Fibroblast of lung (primary cell): ENCODE results near the gene DNM1L. TPM values are rescaled to one million over a fixed set of nuclear protein-coding genes. Genes with fewer than 3 reads are reported as not detected.

Source experiments
- DNase-seq, 2 donors: peaks; one replicate each; pipeline versions ENCODE4 v3.0.0 to v3.0.0-alpha.2; 2010; ENCODE audit warnings: low read depth in 2 of 2
- H2AFZ ChIP-seq: 2 replicates; pipeline ENCODE4 v1.5.1; 2012; ENCODE audit warnings: low read length, control low read depth, inconsistent platforms
- H3K27ac ChIP-seq: 2 replicates; pipeline ENCODE4 v1.5.1; 2011; ENCODE audit warnings: low read length, control low read depth; ENCODE audit not compliant: insufficient read depth
- H3K27me3 ChIP-seq: 2 replicates; pipeline ENCODE4 v1.5.1; 2011; ENCODE audit warnings: mild to moderate bottlenecking, low read length; ENCODE audit not compliant: control insufficient read depth, insufficient read depth
- H3K36me3 ChIP-seq: 2 replicates; pipeline ENCODE4 v1.5.1; 2011; ENCODE audit warnings: low read length; ENCODE audit not compliant: control insufficient read depth, insufficient read depth
- H3K4me1 ChIP-seq: 2 replicates; pipeline ENCODE4 v1.5.1; 2011; ENCODE audit warnings: low read length; ENCODE audit not compliant: control insufficient read depth, insufficient read depth; ENCODE audit errors: extremely low read depth
- H3K4me2 ChIP-seq: 2 replicates; pipeline ENCODE4 v1.5.1; 2011; ENCODE audit warnings: low read length, control low read depth; ENCODE audit not compliant: insufficient read depth; ENCODE audit errors: extremely low read depth
- H3K4me3 ChIP-seq, 4 experiments: fragments of 200-600 bp in 1 of 4; sonication (generic) in 1 of 4; replicated peaks in 1 of 4; 2 replicates each; pipeline ENCODE4 v1.5.1; 2011 to 2016; ENCODE audit warnings: low read length in 4 of 4, low read depth in 3 of 4, mild to moderate bottlenecking in 3 of 4, control low read depth in 2 of 4, inconsistent platforms in 1 of 4, mixed read lengths in 1 of 4; ENCODE audit not compliant: insufficient read depth in 1 of 4; ENCODE audit errors: control extremely low read depth in 1 of 4
- H3K79me2 ChIP-seq: 2 replicates; pipeline ENCODE4 v1.5.1; 2012; ENCODE audit warnings: mild to moderate bottlenecking, low read length, inconsistent platforms; ENCODE audit not compliant: control insufficient read depth, insufficient read depth
- H3K9ac ChIP-seq: 2 replicates; pipeline ENCODE4 v1.5.1; 2011; ENCODE audit warnings: mild to moderate bottlenecking, low read length, control low read depth; ENCODE audit not compliant: insufficient read depth
- H3K9me3 ChIP-seq: 2 replicates; pipeline ENCODE4 v1.5.1; 2012; ENCODE audit warnings: low read depth, low read length; ENCODE audit not compliant: control insufficient read depth, insufficient read depth
- H4K20me1 ChIP-seq: 2 replicates; pipeline ENCODE4 v1.5.1; 2011; ENCODE audit warnings: low read length; ENCODE audit not compliant: control insufficient read depth, insufficient read depth; ENCODE audit errors: extremely low read depth
- EZH2 ChIP-seq: IDR thresholded peaks from 2 replicates; pipeline ENCODE4 v1.5.1; 2012; ENCODE audit warnings: low read length, control low read depth, mild to moderate bottlenecking; ENCODE audit errors: missing control alignments
- polyA plus RNA-seq, 2 donors: library from polyadenylated mRNA; depleted of rRNA in 1 of 2; stranded (reverse) in 1 of 2; unstranded in 1 of 2; fragments of >200 nt; gene quantifications; 2 replicates each; pipeline ENCODE4 v1.2.1, GENCODE V29; 2011 to 2012; ENCODE audit warnings: missing spikeins in 1 of 2
- total RNA-seq: library from RNA; depleted of rRNA; stranded (reverse); fragments of >200 nt; gene quantifications from 2 replicates; pipeline ENCODE4 v1.2.1, GENCODE V29; 2014
- TF ChIP-seq, protein P1 (sequence below), 2 donors: IDR thresholded peaks in 1 of 2; conservative IDR thresholded peaks in 1 of 2; 1 replicate in 1 of 2; 2 replicates in 1 of 2; pipeline ENCODE4 v1.5.1; 2011 to 2012; ENCODE audit warnings: low read length in 2 of 2, control low read depth in 1 of 2, inconsistent platforms in 1 of 2, low read depth in 1 of 2, mild to moderate bottlenecking in 1 of 2

The DNM1L gene
- total and polyA plus RNA-seq, 2 donors (not counting 1 experiment from before 2014, with no cell fraction given): 59.6 to 77.9 TPM

GRCh38 chr12:32737715-32738114 is 58.6 kb downstream of the DNM1L start:
- no peak overlapping the region for H3K9ac ChIP-seq
- peaks cover 7% of the 10 kb centered on the region for H3K36me3 ChIP-seq
- H3K27me3 ChIP-seq: no peaks in the 10 kb centered on the region
- DNase-seq: no peak
- H3K4me3 ChIP-seq: no peak overlapping the region
- no peaks in the 10 kb centered on the region for H3K4me1 ChIP-seq
- no peak overlapping the region for H2AFZ ChIP-seq
- H3K9me3 ChIP-seq: no peaks in the 10 kb centered on the region
- no peak for TF ChIP-seq EZH2
- TF ChIP-seq, protein P1, sequence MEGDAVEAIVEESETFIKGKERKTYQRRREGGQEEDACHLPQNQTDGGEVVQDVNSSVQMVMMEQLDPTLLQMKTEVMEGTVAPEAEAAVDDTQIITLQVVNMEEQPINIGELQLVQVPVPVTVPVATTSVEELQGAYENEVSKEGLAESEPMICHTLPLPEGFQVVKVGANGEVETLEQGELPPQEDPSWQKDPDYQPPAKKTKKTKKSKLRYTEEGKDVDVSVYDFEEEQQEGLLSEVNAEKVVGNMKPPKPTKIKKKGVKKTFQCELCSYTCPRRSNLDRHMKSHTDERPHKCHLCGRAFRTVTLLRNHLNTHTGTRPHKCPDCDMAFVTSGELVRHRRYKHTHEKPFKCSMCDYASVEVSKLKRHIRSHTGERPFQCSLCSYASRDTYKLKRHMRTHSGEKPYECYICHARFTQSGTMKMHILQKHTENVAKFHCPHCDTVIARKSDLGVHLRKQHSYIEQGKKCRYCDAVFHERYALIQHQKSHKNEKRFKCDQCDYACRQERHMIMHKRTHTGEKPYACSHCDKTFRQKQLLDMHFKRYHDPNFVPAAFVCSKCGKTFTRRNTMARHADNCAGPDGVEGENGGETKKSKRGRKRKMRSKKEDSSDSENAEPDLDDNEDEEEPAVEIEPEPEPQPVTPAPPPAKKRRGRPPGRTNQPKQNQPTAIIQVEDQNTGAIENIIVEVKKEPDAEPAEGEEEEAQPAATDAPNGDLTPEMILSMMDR (conservative IDR thresholded peaks at IDR 0.05 in 1 of 2, IDR thresholded peaks at IDR 0.05 in 1 of 2; ENCODE audit: low read depth in 1 of 2, low read length in 2 of 2): no peak
- H3K4me2 ChIP-seq: no peak overlapping the region
- H3K79me2 ChIP-seq: no peaks in the 10 kb centered on the region
- H4K20me1 ChIP-seq: no peaks in the 10 kb centered on the region
- no peak overlapping the region for H3K27ac ChIP-seq

GRCh38 chr12:32739279-32739678 is 60.2 kb downstream of the DNM1L start:
- peaks cover 7% of the 10 kb centered on the region for H3K36me3 ChIP-seq
- no peak overlapping the region for H3K9ac ChIP-seq
- DNase-seq: no peak
- no peaks in the 10 kb centered on the region for H3K4me1 ChIP-seq
- no peaks in the 10 kb centered on the region for H3K9me3 ChIP-seq
- H3K27ac ChIP-seq: no peak overlapping the region
- H3K4me3 ChIP-seq: no peak overlapping the region
- no peaks in the 10 kb centered on the region for H3K79me2 ChIP-seq
- H4K20me1 ChIP-seq: no peaks in the 10 kb centered on the region
- no peak for TF ChIP-seq EZH2
- TF ChIP-seq, protein P1 (conservative IDR thresholded peaks at IDR 0.05 in 1 of 2, IDR thresholded peaks at IDR 0.05 in 1 of 2; ENCODE audit: low read depth in 1 of 2, low read length in 2 of 2): no peak
- H2AFZ ChIP-seq: no peak overlapping the region
- H3K4me2 ChIP-seq: no peak overlapping the region
- no peaks in the 10 kb centered on the region for H3K27me3 ChIP-seq

GRCh38 chr12:32742133-32742532 is 63.0 kb downstream of the DNM1L start:
- Histone ChIP-seq H3K27ac (no peak overlapping the region), H2AFZ (no peak overlapping the region), H3K4me3 (no peak overlapping the region), H3K79me2 (no peaks in the 10 kb centered on the region), H3K9me3 (no peaks in the 10 kb centered on the region), H3K4me2 (no peak overlapping the region), H3K36me3 (peaks cover 5% of the 10 kb centered on the region), H3K27me3 (no peaks in the 10 kb centered on the region), H3K9ac (no peak overlapping the region), H4K20me1 (no peaks in the 10 kb centered on the region), H3K4me1 (no peaks in the 10 kb centered on the region)
- TF ChIP-seq, protein P1 (conservative IDR thresholded peaks at IDR 0.05 in 1 of 2, IDR thresholded peaks at IDR 0.05 in 1 of 2; ENCODE audit: low read depth in 1 of 2, low read length in 2 of 2): no peak
- no peak for TF ChIP-seq EZH2
- no peak for DNase-seq
